Activated CD4-positive, alpha-beta T cell treated with anti-CD3 and anti-CD28 coated beads for 36 hours (primary cell): ENCODE data around the gene SLC22A4. TPM values are rescaled to one million over a fixed set of nuclear protein-coding genes. Genes with fewer than 3 reads are reported as not detected.
A peak's percentile ranks its signal among the peaks of the same experiment; 100 is the strongest.

Experiments used
- ATAC-seq: fragments of 200-7000 bp; cut with Tn5 transposase; one replicate; pipeline ENCODE4 v1.10.0; 2021; ENCODE audit warnings: mild to moderate bottlenecking, moderate library complexity
- CTCF ChIA-PET: fragments of 350-600 bp; sonication (Branson Sonifier 250); formaldehyde crosslinking; loops from one replicate; lab custom pipeline; 2021; ENCODE audit warnings: antibody characterized with exemption; lab: Charles Lee
- POLR2A ChIA-PET: fragments of 350-600 bp; sonication (Branson Sonifier 250); formaldehyde crosslinking; loops from one replicate; lab custom pipeline; 2021; ENCODE audit warnings: antibody characterized with exemption, inconsistent platforms; lab: Charles Lee
- DNase-seq: peaks from one replicate; pipeline ENCODE4 v3.0.0-alpha.2; 2020
- H3K27ac Mint-ChIP-seq: one replicate; pipeline ENCODE4 v1.8.0; 2021; ENCODE audit warnings: mixed read lengths
- H3K27me3 Mint-ChIP-seq: one replicate; pipeline ENCODE4 v1.8.0; 2021; ENCODE audit warnings: mixed read lengths
- H3K36me3 Mint-ChIP-seq: one replicate; pipeline ENCODE4 v1.8.0; 2021; ENCODE audit warnings: low read depth, mixed read lengths
- H3K4me1 Mint-ChIP-seq: one replicate; pipeline ENCODE4 v1.8.0; 2021; ENCODE audit warnings: mixed read lengths
- H3K4me3 Mint-ChIP-seq: one replicate; pipeline ENCODE4 v1.8.0; 2021; ENCODE audit warnings: mild to moderate bottlenecking, moderate library complexity, mixed read lengths
- H3K9me3 Mint-ChIP-seq: one replicate; pipeline ENCODE4 v1.8.0; 2021; ENCODE audit warnings: low read depth, mixed read lengths
- intact Hi-C, 2 experiments: fragments of 100-400 bp; cut with DNase I in 1 of 2; cut with micrococcal nuclease in 1 of 2; formaldehyde crosslinking; loops; one replicate each; pipeline versions ENCODE4 v1.14.2 to v1.15.1; 2022 to 2024; cut with DNase I, micrococcal nuclease
- total RNA-seq, 2 experiments: library from RNA; stranded (reverse); gene quantifications; one replicate each; pipeline ENCODE4 v1.2.3, GENCODE V29; 2021

The SLC22A4 gene
- total RNA-seq, 2 experiments from 2014 or later, result 0.66 to 1.1 TPM

- H3K4me3 Mint-ChIP-seq, result no peak overlapping the region
- no peak for DNase-seq
- ChIA-PET CTCF (interaction anchor here (0.6 kb wide), 1 partner anchor 484 kb away, joined by 3 read pairs; no protein-coding TSS in a partner anchor), POLR2A (no interaction called here)
- no peaks in the 10 kb centered on the region for H3K27me3 Mint-ChIP-seq
- peaks cover 3% of the 10 kb centered on the region for H3K36me3 Mint-ChIP-seq
- H3K9me3 Mint-ChIP-seq, result no peaks in the 10 kb centered on the region
- peaks cover 4% of the 10 kb centered on the region for H3K4me1 Mint-ChIP-seq
- ATAC-seq, result peak; percentile 91
- intact Hi-C loops, result no loop called here
- H3K27ac Mint-ChIP-seq, result no peak overlapping the region
Observed at GRCh38 chr5:132334812-132335211, 40.6 kb downstream of the SLC22A4 start.

GRCh38 chr5:132335402-132335801 lies 41.2 kb downstream of the SLC22A4 start:
- Mint-ChIP-seq H3K9me3 (no peaks in the 10 kb centered on the region), H3K27me3 (no peaks in the 10 kb centered on the region), H3K36me3 (peaks cover 3% of the 10 kb centered on the region), H3K27ac (no peak overlapping the region), H3K4me3 (no peak overlapping the region), H3K4me1 (peaks cover 4% of the 10 kb centered on the region)
- ChIA-PET POLR2A (no interaction called here), CTCF (interaction anchor here (1.1 kb wide), 1 partner anchor 34 kb away, joined by 3 read pairs; the partner anchor contains the start of gene SLC22A5)
- intact Hi-C loops, result no loop called here
- ATAC-seq (no peak), DNase-seq (no peak)

- no peak overlapping the region for H3K27ac Mint-ChIP-seq
- intact Hi-C loops, result no loop called here
- ATAC-seq, result no peak
- H3K4me3 Mint-ChIP-seq, result no peak overlapping the region
- DNase-seq, result no peak
- ChIA-PET POLR2A (no interaction called here), CTCF (no interaction called here)
- H3K27me3 Mint-ChIP-seq, result no peaks in the 10 kb centered on the region
- no peaks in the 10 kb centered on the region for H3K9me3 Mint-ChIP-seq
- H3K4me1 Mint-ChIP-seq, result peaks cover 4% of the 10 kb centered on the region
- H3K36me3 Mint-ChIP-seq, result no peaks in the 10 kb centered on the region
Observed at GRCh38 chr5:132339502-132339901, 45.3 kb downstream of the SLC22A4 start.

GRCh38 chr5:132342291-132343180 lies 48.3 kb downstream of the SLC22A4 start:
- H3K27me3 Mint-ChIP-seq, result no peaks in the 10 kb centered on the region
- DNase-seq, result no peak
- no peak overlapping the region for H3K4me3 Mint-ChIP-seq
- ATAC-seq, result no peak
- ChIA-PET POLR2A (no interaction called here), CTCF (interaction anchor here (0.9 kb wide), 1 partner anchor 23 kb away, joined by 3 read pairs; no protein-coding TSS in a partner anchor)
- no peaks in the 10 kb centered on the region for H3K36me3 Mint-ChIP-seq
- H3K27ac Mint-ChIP-seq, result no peak overlapping the region
- intact Hi-C loops, result no loop called here
- no peaks in the 10 kb centered on the region for H3K4me1 Mint-ChIP-seq
- H3K9me3 Mint-ChIP-seq, result no peaks in the 10 kb centered on the region

- DNase-seq (no peak), ATAC-seq (no peak)
- ChIA-PET POLR2A (interaction anchor here (0.7 kb wide), 1 partner anchor 126 kb away, joined by 3 read pairs; no protein-coding TSS in a partner anchor), CTCF (interaction anchor here (0.6 kb wide), 2 partner anchors 87 to 509 kb away, joined by 3 read pairs; no protein-coding TSS in a partner anchor)
- no peaks in the 10 kb centered on the region for H3K27me3 Mint-ChIP-seq
- no peak overlapping the region for H3K4me3 Mint-ChIP-seq
- intact Hi-C loops, result no loop called here
- no peaks in the 10 kb centered on the region for H3K4me1 Mint-ChIP-seq
- peaks cover 2% of the 10 kb centered on the region for H3K9me3 Mint-ChIP-seq
- peaks cover 11% of the 10 kb centered on the region for H3K36me3 Mint-ChIP-seq
- no peak overlapping the region for H3K27ac Mint-ChIP-seq
Observed at GRCh38 chr5:132344775-132345514, 50.8 kb downstream of the SLC22A4 start.

GRCh38 chr5:132353486-132353995 lies 59.3 kb downstream of the SLC22A4 start:
- ChIA-PET CTCF (no interaction called here), POLR2A (no interaction called here)
- no peaks in the 10 kb centered on the region for H3K27me3 Mint-ChIP-seq
- ATAC-seq (no peak), DNase-seq (no peak)
- H3K4me1 Mint-ChIP-seq, result no peaks in the 10 kb centered on the region
- peaks cover 12% of the 10 kb centered on the region for H3K36me3 Mint-ChIP-seq
- intact Hi-C loops, result no loop called here
- H3K4me3 Mint-ChIP-seq, result no peak overlapping the region
- H3K9me3 Mint-ChIP-seq, result no peaks in the 10 kb centered on the region
- H3K27ac Mint-ChIP-seq, result no peak overlapping the region

GRCh38 chr5:132354381-132355139 lies 60.4 kb downstream of the SLC22A4 start:
- H3K4me1 Mint-ChIP-seq, result no peaks in the 10 kb centered on the region
- DNase-seq, result no peak
- H3K27ac Mint-ChIP-seq, result no peak overlapping the region
- ATAC-seq, result no peak
- H3K27me3 Mint-ChIP-seq, result no peaks in the 10 kb centered on the region
- ChIA-PET CTCF (interaction anchor here (0.6 kb wide), 1 partner anchor 204 kb away, joined by 3 read pairs; no protein-coding TSS in a partner anchor), POLR2A (no interaction called here)
- H3K4me3 Mint-ChIP-seq, result no peak overlapping the region
- H3K36me3 Mint-ChIP-seq, result peaks cover 8% of the 10 kb centered on the region
- H3K9me3 Mint-ChIP-seq, result no peaks in the 10 kb centered on the region
- intact Hi-C loops, result no loop called here

GRCh38 chr5:132355140-132355765 lies 61.1 kb downstream of the SLC22A4 start:
- Mint-ChIP-seq H3K4me1 (no peaks in the 10 kb centered on the region), H3K27me3 (no peaks in the 10 kb centered on the region), H3K9me3 (no peaks in the 10 kb centered on the region), H3K27ac (no peak overlapping the region), H3K36me3 (peaks cover 6% of the 10 kb centered on the region), H3K4me3 (no peak overlapping the region)
- no peak for DNase-seq
- no peak for ATAC-seq
- ChIA-PET CTCF (interaction anchor here (1.0 kb wide), 1 partner anchor 61 kb away, joined by 4 read pairs; the partner anchor contains the start of gene SLC22A4), POLR2A (no interaction called here)
- intact Hi-C loops, result no loop called here

- Mint-ChIP-seq H3K27me3 (no peaks in the 10 kb centered on the region), H3K4me1 (peaks cover 2% of the 10 kb centered on the region), H3K9me3 (no peaks in the 10 kb centered on the region), H3K36me3 (peaks cover 6% of the 10 kb centered on the region), H3K27ac (no peak overlapping the region), H3K4me3 (no peak overlapping the region)
- ATAC-seq (no peak), DNase-seq (no peak)
- CTCF ChIA-PET, result interaction anchor here (0.7 kb wide), 1 partner anchor 85 kb away, joined by 3 read pairs; no protein-coding TSS in a partner anchor
- intact Hi-C loops, result no loop called here
- POLR2A ChIA-PET, result no interaction called here
Observed at GRCh38 chr5:132358775-132359174, 64.6 kb downstream of the SLC22A4 start.

- intact Hi-C loops, result no loop called here
- ATAC-seq, result no peak
Observed at GRCh38 chr5:132362086-132362485, 67.9 kb downstream of the SLC22A4 start.

More at GRCh38 chr5:132362086-132362485, 67.9 kb downstream of the SLC22A4 start:
- Mint-ChIP-seq H3K36me3 (peaks cover 6% of the 10 kb centered on the region), H3K4me1 (peaks cover 2% of the 10 kb centered on the region), H3K27me3 (no peaks in the 10 kb centered on the region), H3K9me3 (no peaks in the 10 kb centered on the region), H3K4me3 (no peak overlapping the region), H3K27ac (no peak overlapping the region)
- no peak for DNase-seq
- POLR2A ChIA-PET, result no interaction called here
- CTCF ChIA-PET, result interaction anchor here (0.7 to 1.6 kb wide), 4 partner anchors 13 to 142 kb away, joined by 3 read pairs; no protein-coding TSS in a partner anchor
